Left kidney (tissue), 2 donors: Measurements from ENCODE around the gene KRTAP24-1. TPM values are rescaled to one million over a fixed set of nuclear protein-coding genes. Genes with fewer than 3 reads are reported as not detected.

Experiments used
- DNase-seq: peaks from one replicate; pipeline ENCODE4 v3.0.0-alpha.2; 2013
- polyA plus RNA-seq: library from polyadenylated mRNA; unstranded; fragments of 120-200 nt; gene quantifications from one replicate; pipeline ENCODE4 v1.2.1, GENCODE V29; 2013; ENCODE audit not compliant: insufficient read length

Gene KRTAP24-1
- polyA plus RNA-seq, 1 donor = not detected

DNA sequence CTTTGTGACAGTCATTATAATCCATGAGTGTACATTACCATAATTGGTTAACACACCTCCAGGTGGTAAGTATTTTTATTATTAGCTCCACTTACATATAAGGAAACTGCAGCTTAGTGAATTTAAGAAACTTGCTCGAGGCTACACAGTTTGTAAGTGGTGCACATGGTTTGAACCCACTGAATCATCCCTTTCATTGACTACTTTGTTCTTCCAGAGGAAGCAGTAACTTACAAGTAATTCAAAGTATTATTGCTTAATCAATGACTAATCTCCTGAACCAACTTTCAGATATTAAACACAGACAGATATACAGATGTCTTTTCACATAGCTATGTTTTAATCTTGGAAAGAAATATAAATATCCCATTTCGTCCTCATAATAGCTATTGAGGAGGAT is 48.1 kb downstream of the KRTAP24-1 start:
- DNase-seq = no peak

DNA sequence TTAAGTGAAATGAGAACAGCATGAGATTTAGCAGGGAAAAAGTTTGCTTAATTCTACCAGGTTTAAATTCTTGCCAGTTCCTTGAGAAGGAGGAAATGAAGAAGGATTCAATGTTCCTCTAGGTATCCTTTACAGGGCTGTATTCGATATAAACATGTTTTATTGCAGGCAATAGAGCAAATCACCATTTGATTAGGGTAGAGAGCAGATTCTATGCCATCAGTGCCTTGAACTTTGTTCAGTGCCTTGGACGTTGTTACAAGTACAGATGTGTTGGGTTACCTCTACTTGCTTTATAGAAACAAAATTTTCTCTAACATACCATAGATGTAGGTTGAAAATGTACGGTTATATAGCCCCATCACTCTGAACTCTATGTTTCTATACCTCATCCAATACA is 48.7 kb downstream of the KRTAP24-1 start:
- no peak for DNase-seq

DNA sequence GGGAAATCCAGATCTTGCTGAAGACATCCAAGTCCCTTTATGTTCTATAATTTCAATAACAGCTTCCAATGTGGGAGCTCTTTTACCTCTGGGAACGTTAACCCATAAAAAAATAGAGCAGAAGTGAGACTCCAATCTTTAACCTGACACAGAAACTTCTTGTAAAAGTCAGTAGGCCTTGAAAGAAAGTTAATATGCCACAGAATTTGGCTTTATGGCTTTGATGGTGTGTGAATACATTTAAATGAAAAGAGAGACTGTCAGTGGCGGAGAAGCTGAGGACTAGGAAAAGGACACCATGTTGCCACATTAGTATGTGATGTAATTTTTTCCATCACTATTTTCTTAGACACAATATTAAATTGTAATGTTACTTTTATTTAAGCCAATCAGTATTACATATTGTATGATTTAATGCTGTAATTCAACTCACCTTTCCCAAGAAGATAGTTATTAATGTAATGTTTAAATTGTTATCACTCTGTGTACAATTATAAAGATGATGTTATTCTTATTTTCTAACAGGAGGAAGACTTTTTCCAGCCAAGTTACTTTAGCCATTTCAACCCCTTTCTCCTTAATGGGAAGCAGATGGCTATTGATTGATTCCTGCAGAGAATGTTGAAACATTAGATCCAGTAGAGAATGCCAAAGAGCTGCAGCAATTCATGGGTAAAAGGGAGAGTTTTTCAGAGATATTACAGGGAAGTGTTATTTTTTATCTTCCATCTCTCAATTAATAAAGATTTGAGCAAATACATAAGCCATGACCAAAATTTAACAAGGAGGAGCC is 49.3 kb downstream of the KRTAP24-1 start:
- no peak for DNase-seq

DNA sequence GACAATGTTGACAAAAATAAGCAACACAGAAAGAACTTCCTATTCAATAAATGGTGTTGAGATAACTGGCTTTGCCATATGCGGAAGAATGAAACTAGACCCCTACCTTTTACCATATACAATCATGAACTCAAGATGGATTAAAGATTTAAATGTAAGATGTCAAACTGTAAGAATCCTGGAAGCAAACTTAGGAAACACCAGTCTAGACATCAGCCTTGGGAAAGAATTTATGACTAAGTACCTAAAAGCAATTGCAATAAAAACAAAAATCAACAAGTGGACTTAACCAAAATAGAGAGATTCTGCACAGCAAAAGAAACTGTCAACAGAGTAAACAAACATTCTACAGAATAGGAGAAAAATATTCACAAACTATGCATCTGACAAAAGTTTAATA is 50.7 kb downstream of the KRTAP24-1 start:
- DNase-seq = no peak

Other genes with a start within 250 kb of the KRTAP24-1 start
- gene CLDN17, start 116.1 kb downstream of the KRTAP24-1 start, polyA plus RNA-seq = not detected
- 48.9 TPM for gene CLDN8, start 66.9 kb downstream of the KRTAP24-1 start, polyA plus RNA-seq
- gene KRTAP25-1, start 6.6 kb upstream of the KRTAP24-1 start, polyA plus RNA-seq = not detected
- not detected for gene KRTAP26-1, start 37.4 kb upstream of the KRTAP24-1 start, polyA plus RNA-seq
- not detected for gene KRTAP27-1, start 54.7 kb upstream of the KRTAP24-1 start, polyA plus RNA-seq
- not detected for gene KRTAP23-1, start 65.7 kb upstream of the KRTAP24-1 start, polyA plus RNA-seq
- not detected for gene KRTAP13-2, start 89.3 kb upstream of the KRTAP24-1 start, polyA plus RNA-seq
- gene KRTAP13-1, start 113.1 kb upstream of the KRTAP24-1 start, polyA plus RNA-seq = not detected
- not detected for gene KRTAP13-3, start 143.0 kb upstream of the KRTAP24-1 start, polyA plus RNA-seq
- not detected for gene KRTAP13-4, start 147.3 kb upstream of the KRTAP24-1 start, polyA plus RNA-seq
- gene KRTAP15-1, start 157.3 kb upstream of the KRTAP24-1 start, polyA plus RNA-seq = not detected
- gene KRTAP19-1, start 197.4 kb upstream of the KRTAP24-1 start, polyA plus RNA-seq = not detected
- gene KRTAP19-2, start 204.5 kb upstream of the KRTAP24-1 start, polyA plus RNA-seq = not detected
- not detected for gene KRTAP19-3, start 209.1 kb upstream of the KRTAP24-1 start, polyA plus RNA-seq
- not detected for gene KRTAP19-4, start 214.2 kb upstream of the KRTAP24-1 start, polyA plus RNA-seq
- not detected for gene KRTAP19-5, start 219.2 kb upstream of the KRTAP24-1 start, polyA plus RNA-seq